IPS-NIHi11 (cell line): Measurements from ENCODE around the gene UBE2A.

Experiments
- DNase-seq: peaks from one replicate; pipeline ENCODE4 v3.0.0; 2012; ENCODE audit warnings: mixed read lengths, low spot score

Gene UBE2A

DNA sequence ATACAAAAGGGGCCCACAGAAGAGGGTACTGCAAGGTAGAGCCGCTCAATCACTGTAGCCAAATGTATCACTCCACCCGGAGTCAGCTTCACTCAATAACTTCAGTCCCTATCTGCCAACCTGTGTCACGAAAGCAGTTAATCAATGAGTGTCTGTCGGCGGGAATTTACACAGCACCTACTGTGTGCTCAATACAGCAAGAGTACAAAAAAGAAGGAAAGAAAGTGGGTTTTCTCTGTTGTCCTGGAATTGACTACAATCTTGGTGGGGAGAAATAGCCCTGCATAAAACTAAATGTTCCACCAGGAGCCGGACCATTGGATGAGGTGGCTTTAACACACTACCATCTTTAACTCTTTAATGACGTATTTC is 32.6 kb downstream of the UBE2A start:
- no peak for DNase-seq

DNA sequence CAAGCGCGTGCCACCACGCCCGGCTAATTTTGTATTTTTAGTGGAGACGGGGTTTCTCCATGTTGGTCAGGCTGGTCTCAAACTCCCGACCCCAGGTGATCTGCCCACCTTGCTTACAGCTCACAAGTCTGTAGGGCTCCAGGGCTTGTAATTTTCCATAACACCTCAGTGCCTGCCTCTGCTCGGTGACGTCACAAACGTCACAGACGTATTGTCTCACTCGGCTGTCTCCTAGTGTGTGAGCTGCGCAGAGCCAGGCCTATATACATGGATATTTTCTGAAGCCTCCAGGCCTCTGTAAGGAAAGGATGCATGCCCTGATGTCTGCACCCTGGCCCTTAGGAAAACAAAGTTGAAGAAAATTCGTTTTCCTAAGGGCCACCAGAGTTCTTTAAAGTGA is 40.4 kb downstream of the UBE2A start:
- DNase-seq: no peak

DNA sequence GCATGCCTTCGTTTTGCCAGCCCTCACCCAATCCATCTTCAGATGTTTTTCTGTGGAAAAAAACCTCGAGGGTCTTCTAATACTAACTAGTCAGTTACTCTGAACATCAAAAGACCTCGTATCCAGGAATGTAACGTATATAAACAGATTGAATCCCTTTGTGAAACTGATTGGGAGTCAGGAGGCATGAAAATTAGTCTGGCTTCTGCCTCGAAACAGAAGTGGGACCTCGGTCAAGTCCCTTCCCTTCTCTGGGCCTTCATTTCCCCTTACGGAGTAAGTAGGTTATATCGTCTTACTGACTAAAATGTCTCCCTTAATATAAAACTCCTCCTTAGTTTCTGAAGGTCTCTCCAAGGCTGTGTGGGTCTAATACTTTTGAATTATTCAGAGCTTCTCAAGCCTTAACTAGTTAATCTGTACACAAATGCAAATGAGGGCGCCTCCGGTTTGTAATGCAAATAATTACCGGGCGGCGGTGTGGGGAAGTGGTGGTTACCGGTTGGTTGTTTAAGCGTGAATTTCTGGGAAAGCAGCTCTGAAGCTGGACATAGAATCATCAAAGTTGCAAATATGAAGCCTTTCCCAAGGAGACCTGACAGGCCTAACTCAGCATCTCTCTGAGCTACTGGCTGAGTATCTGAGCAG is 43.3 kb downstream of the UBE2A start:
- DNase-seq: no peak

DNA sequence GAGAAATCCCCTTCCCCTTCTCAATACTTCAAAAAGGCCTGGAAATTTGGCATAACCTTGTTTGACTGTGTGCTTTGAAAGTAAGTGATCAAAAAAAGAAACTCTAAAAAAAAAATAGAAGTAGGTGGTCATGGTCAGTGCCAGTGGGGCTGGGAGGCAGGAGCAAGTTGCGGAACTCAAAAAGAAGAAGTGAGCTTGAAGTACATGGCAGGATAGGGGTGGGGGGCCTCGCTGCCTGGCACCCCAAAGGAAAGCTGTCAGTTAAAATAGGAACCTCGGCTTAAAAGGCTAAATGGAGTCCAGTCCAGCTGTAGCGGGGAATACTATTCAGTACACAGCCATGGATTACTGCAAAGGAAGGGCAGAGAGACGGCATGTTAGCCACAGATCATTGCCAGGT is 44.1 kb downstream of the UBE2A start:
- DNase-seq: no peak

DNA sequence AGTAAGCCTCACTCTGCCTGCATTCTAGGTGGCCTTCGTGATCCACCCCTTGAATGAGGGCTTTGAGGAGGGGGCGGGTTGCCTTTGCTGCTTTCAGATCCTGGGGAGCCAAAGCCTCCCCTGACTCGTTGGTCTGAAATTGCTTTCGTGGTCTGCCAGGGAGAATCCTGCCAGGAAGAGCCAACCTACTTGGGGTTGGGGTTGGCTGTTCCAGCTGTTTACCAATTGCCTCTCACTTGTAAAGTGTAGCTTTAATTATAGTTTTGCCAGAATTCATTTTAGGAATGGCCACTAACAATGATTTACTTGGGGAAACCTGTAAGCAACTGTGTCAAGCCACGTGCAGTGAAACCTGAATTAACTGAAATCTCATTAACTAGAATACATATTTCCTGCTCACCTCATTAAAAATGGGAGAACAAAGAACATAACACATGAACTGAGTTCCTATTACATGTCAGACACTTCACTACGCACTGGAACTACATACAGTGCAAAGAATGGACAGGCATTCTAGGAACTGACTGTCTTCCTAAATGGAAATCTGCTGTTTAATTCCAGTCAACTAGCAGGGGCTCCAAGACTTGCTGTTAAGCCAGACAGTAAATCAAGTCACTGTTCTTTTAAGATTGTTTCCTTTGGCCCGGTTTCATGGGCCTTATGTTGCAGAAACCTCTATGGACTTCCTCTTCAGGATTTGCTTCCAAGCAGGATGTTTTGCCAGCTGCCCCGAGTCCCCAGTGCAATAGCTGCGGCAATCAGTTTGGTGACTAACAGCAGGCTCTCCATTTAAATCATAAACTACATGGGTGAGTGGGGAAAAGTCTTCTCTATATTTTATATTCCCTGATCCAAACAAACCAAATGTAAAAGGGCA is 48.2 kb downstream of the UBE2A start:
- no peak for DNase-seq

DNA sequence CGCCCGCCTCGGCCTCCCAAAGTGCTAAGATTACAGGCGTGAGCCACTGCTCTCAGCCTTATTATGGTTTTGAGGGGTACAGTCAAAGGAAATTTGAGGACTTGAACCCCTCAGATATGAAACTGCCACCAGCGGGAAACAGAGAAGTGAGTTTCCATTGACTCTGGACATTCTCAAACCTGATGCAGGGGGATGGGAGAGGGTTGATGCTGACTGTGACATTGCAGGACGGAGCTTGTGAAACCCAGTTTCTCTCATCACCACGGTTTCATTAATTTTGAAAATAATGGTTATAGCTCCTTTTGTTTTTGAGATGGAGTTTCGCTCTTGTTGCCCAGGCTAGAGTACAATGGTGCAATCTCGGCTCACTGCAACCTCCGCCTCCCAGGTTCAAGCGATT is 50.1 kb downstream of the UBE2A start:
- no peak for DNase-seq

DNA sequence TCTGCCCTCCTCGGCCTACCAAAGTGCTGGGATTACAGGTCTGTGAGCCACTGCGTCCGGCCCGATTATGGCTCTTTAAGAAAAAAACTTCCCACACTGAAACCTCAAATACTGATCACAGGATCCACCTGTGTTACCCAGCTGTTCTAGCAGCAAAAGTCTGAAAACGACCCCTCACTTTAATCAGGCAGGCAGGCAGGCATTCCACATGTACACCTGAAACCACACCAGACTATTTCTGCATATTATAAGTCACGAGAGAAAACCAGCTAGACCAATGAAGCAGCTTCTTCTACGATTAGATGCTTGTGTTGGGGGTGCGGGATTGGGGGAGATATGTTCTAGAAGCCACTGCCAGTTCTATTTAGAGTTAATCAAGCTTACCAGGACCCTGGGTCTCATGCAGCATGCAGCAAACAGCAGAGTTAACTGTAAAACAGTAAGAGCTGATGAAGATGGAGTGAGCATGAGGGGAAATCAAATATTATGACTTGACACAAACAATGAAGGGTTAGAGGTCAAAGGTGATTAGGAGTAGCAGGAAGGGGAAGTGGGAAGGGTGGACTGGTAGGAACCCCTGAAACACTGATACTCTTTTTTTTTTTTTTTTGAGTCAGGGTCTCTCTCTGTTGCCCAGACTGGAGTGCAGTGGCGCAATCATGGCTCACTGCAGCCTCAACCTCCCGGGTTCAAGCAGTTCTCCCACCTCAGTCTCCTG is 50.7 kb downstream of the UBE2A start:
- no peak for DNase-seq

DNA sequence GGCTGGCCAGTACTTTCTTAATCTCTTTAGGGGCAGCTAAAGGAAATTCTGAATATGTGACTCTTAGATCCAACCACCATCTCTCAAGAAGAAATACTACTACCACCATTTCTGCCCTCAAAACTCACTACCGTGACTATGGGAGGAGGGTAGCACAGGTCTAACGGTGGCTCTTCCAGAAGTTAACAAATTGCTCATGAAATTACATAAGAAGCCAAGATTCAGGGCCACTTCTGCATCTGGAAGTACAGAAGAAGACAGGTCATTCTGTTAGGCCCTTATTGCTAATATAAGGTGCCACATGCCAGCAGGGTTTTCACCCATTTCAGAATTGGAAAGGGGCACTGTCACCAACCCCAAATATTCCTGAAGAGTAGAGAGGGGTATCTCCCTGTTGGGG is 51.5 kb downstream of the UBE2A start:
- no peak for DNase-seq
